HG02884 (cell line): ENCODE data around the gene WSB2.
"Not testable (repeated sequence)": the region's sequence is repeated elsewhere in the genome, so short reads cannot be mapped to it uniquely, and the experiment has no call there.

Source experiments
- ATAC-seq: cut with Tn5 transposase; IDR thresholded peaks from one replicate; pipeline ENCODE4 v1.9.1; 2021; ENCODE audit warnings: mild to moderate bottlenecking, moderate library complexity; ENCODE audit not compliant: unreplicated experiment

The WSB2 gene

DNA sequence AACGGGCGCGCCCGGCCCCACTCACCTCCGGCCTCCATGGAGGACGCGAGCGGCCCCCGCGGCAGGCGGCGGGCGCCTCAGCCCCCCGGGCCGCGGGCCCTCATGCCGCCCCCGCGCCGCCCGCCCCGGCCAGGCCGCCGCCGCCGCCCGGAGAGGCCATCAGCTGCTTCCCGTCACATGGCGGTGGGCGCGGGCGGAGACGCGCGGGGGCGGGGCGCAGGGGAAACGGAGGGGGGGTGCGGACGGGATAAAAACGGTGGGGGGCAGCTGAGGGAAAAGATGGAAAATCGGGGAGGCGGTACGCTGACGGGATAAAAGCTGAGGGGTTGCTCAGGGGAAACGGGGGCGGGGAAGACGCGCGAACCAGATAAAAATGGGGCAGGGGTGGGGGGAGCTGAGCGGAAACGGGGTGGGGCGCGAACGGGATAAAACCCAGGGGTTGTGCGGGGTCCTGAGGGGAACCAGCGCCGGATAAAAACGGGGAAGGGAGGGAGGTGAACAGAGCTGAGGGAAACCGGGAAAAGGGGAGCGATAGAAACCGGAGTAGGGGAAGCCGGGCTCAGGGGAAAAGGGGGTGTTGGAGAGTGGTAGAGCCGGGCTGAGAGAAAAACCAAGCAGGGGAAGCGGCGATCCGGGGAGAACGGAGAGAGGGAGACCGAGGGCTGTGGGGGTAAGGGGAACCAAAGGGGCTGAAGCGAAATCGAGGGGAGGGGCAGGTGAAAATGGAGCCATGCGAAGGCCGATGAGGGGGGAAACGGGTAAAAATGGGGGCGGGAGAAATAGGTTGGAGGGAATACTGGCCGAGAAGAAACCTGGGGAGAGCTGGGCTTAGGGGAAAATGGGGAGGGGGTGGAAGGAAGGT, at the start of gene WSB2:
WSB2 (minus strand) TSS at position 169 of the 862 bp plus-strand sequence; CDS start at position 38, 131 bp downstream.
- peak; percentile 44 for ATAC-seq

DNA sequence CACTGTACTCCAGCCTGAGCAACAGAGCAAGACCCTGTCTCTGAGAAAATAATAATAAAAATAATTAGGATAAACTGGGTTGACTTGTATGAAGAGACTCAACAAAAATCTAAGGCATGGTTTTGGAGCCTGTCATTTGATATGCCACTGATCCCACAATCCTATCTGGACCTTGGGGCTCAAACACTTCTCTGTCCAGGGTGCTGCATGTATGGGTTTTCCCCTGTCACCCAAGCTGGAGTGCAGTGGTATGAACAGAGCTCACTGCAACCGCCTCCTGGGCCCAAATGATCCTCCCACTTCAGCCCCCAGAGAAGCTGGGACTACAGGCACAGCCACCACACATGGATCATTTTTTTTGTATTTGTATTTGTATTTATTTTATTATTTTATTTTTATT, 48.1 kb upstream of the WSB2 start:
- no peak for ATAC-seq

DNA sequence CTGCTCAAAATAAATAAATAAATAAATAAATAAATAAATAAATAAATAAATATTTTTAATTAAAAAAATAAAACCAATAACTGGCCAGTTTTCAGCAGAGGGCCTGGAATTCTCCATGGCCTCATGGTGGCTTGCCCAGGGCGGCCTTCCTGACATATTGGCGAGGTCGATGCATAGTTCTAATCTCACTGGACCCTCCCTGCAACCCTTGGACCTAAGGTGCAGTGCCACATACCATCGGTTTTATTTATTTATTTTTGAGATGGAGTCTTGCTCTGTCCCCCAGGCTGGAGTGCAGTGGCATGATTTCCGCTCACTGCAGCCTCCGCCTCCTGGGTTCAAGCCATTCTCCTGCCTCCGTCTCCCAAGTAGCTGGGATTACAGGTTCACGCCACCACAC, 46.7 kb upstream of the WSB2 start:
- ATAC-seq = no peak

DNA sequence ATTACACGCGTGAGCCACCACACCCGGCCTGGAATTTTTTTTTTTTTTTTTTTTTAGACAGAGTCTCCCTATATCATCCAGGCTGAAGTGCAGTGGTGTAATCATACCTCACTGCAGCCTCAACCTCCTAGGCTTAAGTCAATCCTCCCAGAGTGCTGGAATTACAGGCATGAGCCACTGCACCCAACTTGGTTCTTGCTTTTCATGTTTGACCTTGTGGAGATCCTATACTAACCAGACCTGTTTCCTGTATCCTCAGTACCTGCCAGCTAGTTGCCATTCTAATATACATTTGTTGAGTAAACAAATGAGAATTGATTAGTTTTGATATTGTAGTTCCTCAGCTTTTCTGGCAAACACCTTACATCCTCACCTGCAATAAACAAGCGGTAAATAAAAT, 46.0 kb upstream of the WSB2 start:
- no peak for ATAC-seq

DNA sequence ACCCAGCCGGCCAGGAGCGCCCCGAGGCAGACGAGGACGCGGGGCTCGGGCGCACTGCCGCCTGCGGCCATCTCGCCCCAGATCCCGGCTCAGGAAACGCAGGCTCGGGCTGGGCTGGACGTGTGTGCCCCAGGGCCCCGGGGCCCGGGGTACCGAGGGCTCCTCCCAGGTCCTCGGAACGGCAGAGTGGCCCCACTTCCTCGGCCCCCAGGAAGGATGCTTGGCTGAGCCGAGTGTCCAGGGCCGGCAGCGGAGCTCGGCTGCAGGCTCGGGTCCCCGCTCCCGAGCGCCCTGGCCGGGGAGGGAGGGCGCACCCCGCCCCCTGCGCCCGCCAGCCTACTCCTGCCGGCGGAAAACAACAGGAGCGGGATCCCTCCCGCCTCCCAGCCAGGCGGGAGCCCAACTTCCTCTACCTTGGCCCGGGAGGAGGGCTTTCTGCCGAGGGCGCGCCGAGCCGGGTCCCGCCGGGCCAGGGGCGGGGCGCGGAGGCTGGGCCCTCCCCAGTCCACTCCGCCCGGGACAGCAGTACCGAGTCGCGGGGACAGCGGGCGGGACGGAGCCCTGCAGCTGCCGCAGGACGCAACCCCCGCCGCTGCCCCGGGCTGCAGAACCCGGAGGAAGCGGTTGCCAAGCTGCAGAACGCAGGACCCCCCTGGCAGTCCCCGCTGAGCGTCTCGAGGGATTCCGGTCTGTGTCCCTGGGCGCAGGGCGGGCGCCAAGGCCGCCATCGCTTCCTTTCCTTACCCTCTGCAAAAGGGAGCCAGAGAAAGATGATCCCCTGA, 42.8 kb upstream of the WSB2 start, which contains the start of gene VSIG10:
VSIG10 (minus strand) TSS at position 411 of the 782 bp plus-strand sequence; CDS start at position 71, 340 bp downstream.
- ATAC-seq = no peak

DNA sequence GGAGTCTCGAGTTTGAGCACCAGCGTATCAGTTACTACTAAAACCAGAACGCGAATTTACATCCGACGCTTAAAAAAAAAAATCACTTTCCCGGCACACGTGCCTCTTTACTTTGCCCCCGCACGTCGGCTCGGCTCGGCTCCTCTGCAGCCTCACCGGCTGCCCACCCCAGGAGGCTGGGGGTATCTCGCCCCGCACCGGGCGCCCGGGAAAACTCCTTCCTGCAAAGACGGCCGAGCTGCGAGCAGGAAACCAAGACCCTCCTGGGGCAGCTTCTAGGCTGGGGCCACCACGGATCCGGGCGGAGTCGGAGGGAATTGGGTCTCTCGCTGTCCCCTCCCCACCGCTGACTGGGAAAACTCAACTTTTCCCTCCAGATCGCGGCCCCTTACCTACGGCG, 42.2 kb upstream of the WSB2 start:
- no peak for ATAC-seq

DNA sequence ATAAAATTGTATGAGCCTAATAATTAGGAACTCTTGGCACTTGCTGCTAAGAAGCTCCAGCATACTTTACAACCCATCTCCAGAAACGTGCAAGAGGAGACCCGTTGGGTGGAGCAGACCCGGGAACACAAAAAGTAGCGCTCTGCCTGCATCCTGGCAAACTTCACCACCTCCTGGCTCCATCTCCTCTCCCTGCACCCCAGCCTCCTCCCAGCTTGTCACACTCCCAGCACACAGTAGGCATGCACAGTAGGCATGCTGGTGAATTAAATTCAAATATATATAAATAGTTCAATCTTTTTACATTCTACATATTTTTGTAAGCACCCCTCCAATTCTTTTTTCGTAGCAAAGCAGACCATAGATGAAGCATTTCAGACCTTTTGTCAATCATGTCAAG, 41.6 kb upstream of the WSB2 start:
- ATAC-seq = no peak

DNA sequence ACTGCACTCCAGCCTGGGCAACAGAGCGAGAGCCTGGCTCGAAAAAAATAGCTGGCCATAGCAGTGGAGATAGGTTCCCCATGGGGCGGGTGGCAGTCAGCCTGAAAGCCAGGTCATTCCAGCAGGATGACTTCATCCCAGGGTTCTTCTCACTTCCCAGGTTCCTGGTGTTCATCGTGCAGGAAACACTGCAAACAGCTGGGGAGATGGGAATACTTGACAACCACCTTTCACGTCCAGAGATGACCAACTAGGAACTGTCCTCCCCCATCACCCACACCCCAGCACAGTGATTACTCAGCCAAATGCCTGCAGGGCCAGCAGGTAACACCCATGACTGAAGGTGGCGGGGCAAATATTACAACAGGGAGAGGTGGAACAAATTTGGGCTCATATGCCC, 41.1 kb upstream of the WSB2 start:
- no peak for ATAC-seq

DNA sequence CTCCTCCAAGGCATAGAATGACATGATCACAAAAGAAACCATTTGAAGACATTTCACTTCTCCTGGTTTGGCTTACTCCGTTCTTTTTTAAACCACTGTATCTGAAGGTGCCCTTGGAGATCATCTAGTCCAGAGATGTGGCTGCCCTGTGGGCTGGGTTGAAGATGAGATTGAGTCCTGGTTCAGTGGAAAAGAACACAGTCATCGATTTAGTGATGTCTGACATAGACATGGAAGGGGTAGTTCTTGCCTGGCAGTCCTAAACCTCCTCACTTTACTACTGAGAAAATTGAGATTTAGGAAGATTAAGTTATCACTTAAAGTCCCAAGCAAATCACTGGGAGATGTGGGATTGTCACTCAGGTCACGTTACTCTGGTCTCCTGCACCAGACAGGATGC, 40.1 kb upstream of the WSB2 start:
- ATAC-seq = no peak

DNA sequence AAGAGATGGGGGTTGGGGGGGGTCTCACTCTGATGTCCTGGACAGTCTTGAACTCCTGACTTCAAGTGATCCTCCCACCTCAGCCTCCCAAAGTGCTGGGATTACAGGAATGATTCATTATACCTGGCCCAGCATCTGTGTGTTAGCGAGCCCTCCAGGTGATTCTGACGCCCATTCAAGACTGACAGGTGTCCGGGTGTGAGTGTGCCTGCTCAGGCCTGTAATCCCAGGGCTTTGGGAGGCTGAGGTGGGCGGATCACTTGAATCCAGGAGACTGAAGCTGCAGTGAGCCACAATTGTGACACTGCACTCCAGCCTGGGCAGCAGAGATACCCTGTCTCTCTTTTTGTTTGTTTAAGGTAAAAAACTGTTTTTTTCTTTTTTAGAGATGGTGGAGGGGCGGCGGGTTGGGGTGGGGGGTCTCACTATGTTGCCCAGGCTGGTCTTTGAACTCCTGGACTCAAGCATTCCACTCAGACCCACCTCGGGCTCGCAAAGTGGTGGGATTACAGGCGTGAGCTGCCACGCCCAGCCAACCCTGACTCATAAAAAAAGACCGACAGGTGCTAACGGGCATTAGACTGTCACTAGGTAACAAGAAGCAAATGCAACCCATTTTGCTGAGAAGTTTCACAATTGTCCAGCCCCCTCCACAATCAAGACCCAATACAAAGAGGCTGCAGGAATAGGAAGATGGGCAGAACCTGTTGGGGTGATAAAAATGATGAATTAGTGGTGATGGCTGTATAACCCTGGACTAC, 38.1 kb upstream of the WSB2 start:
- no peak for ATAC-seq

DNA sequence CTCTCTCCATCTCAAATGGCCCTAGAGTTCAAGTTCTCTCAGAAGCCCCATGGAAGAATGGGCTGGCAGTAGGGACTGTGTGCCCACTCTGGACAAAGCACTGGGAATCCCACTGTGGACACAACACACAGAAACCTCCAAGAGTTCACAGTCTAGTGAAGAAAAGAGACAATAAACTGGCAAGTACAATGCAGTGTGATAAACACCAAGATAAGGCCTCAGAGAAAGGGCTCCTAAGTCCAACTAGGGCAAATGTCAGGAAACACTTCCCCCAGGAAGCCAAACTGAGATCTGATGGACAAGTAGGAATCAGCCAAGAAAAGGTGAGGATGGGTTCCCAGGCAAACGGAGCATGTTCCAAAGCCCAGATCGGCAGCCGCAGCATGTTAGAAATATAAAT, 37.4 kb upstream of the WSB2 start:
- no peak for ATAC-seq

DNA sequence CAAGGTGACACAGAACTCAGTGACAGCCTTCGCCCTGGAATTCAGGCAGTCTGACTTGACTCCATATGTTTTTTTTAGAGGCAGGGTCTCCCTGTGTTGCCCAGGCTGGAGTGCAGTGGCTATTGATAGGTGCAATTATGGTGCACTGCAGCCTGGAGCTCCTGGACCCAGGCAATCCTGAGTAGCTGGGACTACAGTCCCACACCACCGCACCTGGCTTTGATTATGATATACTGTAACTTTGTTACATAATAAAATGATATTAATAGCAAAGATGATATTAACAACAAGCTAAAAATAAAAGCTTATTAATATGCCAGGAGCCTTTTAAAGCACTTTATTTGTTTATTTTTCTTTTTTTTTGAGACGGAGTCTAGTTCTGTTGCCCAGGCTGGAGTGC, 33.1 kb upstream of the WSB2 start:
- no peak for ATAC-seq

DNA sequence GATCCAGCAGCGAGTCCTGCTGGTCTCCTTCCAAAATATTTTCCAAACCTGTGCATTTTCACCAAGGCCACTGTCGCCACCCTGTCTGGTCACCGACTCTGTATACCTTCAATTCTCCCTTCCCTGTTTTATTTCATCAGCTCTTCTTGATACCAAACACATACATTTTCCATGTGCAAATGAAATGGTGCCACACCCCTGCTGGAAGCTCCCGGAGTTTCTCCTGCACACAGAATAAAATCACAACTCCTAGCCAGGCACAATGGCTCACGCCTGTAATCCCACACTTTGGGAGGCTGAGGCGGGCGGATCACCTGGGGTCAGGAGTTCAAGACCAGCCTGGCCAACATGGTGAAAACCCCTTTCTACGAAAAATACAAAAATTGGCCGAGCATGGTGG, 28.8 kb upstream of the WSB2 start:
- ATAC-seq = no peak

DNA sequence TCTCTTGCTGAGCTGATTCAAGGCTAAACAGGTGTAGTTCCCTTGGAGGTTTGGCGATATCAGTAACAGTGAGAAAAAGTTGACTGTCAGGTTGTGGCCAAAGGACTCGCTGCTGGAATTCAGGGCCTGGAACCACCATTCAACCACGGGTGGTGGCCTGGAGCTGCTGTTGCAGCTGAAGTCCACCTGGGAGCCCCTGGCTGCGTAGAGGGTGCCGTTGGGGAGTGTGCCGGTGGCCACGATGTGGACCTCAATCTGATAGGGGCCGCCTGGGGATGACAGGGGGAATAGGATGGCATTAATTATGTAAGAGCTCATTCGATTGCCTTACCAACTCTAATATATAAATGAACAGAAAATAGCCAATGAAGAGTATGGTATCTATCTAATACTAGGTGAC, 21.2 kb upstream of the WSB2 start:
- ATAC-seq = no peak

DNA sequence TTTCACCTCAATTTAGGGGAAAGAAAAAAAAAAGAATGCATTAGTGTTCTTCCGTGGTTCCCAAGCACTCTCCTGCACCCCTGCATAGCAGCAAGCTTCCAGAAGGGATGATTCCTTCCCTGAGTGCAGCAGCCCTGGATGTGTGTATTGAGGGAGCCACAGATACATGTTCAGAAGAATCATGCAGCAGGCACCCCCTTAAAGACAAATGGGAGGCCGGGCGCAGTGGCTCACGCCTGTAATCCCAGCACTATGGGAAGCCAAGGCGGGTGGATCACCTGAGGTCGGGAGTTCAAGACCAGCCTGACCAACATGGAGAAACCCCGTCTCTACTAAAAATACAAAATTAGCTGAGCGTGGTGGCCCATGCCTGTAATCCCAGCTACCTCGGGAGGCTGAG, 20.5 kb upstream of the WSB2 start:
- ATAC-seq = not testable (repeated sequence)

DNA sequence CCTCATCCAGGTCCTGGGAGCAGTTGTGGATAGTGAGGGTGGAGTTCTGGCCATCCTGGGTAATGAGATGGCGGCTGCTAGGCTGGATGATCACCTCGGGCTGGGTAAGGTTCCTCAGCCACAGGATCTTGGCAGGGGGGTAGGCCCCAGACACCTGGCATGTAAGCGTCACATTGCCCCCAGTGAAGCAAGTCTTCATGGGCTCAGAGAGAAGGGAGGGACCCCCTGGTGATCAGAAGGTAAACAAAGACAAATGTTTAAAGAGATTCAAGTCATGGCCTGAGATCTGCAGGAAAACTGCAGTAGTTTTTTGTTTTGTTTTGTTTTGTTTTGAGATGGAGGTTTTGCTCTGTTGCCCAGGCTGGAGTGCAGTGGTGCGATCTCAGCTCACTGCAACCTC, 12.8 kb upstream of the WSB2 start:
- ATAC-seq = no peak

DNA sequence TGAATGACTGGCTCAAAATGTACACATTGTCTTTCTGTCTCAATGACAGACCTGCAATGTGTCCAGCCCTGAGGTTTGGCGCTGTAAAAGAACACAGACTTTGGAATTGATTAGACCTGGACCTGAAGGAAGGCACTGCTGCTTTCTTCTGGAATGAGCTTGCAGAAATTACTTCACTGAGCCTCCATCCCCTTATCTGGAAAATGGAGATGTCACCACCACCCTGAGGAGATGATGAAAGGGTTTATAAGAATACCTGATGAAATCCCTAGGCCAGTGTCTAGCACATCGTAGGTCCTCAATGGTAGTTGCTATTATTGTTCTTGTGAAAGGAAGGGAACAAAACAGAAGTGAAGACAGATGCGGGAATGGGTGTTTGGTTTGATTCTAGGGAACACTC, 9.7 kb upstream of the WSB2 start:
- no peak for ATAC-seq

DNA sequence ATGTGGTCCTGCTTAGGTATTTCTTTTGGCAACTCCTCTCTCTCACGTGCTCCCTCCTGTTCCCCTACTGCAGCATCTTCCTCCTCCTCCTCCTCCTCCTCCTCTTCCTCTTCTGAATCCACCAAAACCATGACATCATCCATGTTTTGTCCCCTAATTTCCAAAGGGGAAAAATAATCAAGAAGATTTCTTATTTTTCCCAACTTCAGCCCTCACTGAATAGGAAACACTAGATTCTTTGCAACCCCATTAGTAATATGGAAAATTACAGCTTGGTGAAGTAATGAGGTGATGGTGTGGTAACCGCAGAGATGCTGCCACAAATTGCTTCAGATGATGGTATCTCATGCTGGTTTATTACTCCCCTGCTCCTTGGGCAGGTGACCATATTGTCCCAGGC, 7.5 kb upstream of the WSB2 start:
- ATAC-seq = no peak

DNA sequence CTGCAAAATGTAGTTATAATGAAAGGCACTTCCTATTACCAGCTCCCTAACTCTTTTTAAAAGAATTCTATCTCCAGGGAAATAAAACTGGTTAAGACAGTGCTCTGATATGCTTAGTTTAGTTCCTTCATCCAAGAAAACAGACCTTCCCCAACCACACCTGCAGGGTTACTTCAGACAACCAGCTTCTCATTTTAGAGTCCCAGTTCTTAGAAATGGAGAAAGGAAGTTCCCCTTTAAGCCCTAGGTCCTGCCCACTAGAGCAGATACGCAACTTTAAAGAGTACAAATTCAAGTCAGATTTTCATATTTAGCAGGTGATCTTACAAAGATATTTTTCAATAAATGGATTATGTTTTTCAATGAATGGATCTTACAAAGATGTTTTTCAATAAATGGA, 4.4 kb upstream of the WSB2 start:
- no peak for ATAC-seq

DNA sequence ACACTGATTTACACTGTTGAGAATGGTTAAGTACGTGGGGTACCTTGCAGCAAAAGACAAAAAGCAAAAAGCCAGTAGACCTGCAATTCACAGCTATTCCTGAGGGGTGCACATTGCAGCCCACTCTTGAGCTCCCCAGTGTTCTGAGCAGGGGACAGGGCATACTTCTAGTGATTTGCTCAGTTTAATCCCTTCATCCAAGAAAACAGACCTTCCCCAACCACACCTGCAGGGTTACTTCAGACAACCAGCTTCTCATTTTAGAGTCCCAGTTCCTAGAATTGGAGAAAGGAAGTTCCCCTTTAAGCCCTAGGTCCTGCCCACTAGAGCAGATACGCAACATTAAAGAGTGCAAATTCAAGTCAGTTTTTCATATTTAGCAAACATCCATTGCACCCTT, 3.6 kb upstream of the WSB2 start:
- no peak for ATAC-seq

DNA sequence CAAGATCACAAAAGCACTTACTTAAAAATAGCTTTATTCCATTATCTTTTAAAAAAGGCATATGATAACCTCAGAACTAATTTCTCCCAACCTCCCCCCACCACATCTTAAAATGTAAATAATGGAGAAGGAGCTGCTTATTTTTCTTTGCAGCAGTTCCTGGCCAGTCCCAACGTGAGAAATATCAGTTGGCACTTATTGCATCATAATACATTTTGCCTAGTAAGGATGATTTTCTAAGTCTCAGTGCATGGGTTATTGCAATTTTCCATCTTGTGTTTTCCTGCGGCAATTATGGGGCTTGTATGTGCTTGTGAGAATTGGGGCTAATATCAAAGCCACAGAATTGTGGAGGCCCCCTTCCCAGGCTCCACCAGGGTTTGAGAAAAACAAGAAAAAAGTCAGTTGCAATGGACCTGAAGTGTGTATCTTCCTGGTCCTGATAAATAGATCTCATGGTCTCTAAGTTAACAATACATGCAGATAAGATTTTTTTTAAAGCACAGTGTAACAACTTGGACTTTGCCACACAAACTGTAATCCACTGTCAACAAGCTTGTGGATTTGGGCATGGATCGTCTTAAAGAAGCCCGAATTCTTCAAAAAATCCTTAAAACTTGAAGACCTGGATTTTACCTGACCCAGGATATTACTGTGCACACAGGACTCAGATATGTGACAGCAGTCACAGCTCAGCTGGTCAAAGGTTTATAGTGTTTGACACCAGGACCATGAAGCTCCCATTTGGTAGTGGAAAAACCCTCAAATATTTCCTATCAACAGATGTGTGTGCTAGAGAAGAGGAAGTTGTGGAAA, 2.8 kb upstream of the WSB2 start:
- ATAC-seq = no peak
